Left ventricle myocardium inferior (tissue), 1 donor: ENCODE data around the gene S100A8. TPM values are rescaled to one million over a fixed set of nuclear protein-coding genes. Genes with fewer than 3 reads are reported as not detected.

Experiments
- DNase-seq: peaks from one replicate; pipeline ENCODE4 v3.0.0-alpha.2; 2020
- H3K27ac ChIP-seq: fragments of 200-600 bp; replicated peaks from 2 replicates; pipeline ENCODE4 v1.8.0; 2021
- H3K27me3 ChIP-seq: fragments of 200-600 bp; 2 replicates; pipeline ENCODE4 v1.8.0; 2021; ENCODE audit warnings: low read depth
- H3K36me3 ChIP-seq: fragments of 200-600 bp; 2 replicates; pipeline ENCODE4 v1.8.0; 2021
- H3K4me1 ChIP-seq: fragments of 200-600 bp; 2 replicates; pipeline ENCODE4 v1.8.0; 2021
- H3K4me3 ChIP-seq: fragments of 200-600 bp; 2 replicates; pipeline ENCODE4 v1.8.0; 2021; ENCODE audit warnings: mild to moderate bottlenecking, moderate library complexity
- H3K9me3 ChIP-seq: fragments of 200-600 bp; replicated peaks from 2 replicates; pipeline ENCODE4 v1.8.0; 2021
- CTCF ChIP-seq: fragments of 200-600 bp; IDR thresholded peaks from 2 replicates; pipeline ENCODE4 v1.8.0; 2021; ENCODE audit warnings: antibody characterized with exemption, mild to moderate bottlenecking, borderline replicate concordance
- intact Hi-C: fragments of 100-400 bp; cut with micrococcal nuclease; formaldehyde crosslinking; loops from one replicate; pipeline ENCODE4 v1.11.0; 2022
- total RNA-seq: library from RNA; stranded (reverse); fragmentation: NEBNext Ultra II Directional; extraction: Animal tissue kit (Norgen Biotek cat#: 25700); gene quantifications from one replicate; pipeline ENCODE4 v1.2.1, GENCODE V29; 2021
- donor health status: DM: no; HTN: yes; CAD: no; lungs with severe emphysema.

S100A8 gene
- total RNA-seq, 1 donor from 2014 or later: 26.6 TPM

GRCh38 chr1:153344718-153345025, 46.2 kb downstream of the S100A8 start:
- H3K4me3 ChIP-seq: no peak overlapping the region
- DNase-seq: no peak
- H3K36me3 ChIP-seq: no peaks in the 10 kb centered on the region
- intact Hi-C loops: no loop called here
- no peaks in the 10 kb centered on the region for H3K9me3 ChIP-seq
- no peaks in the 10 kb centered on the region for H3K4me1 ChIP-seq
- no peak overlapping the region for H3K27ac ChIP-seq
- no peak for TF ChIP-seq CTCF
- peaks cover 74% of the 10 kb centered on the region for H3K27me3 ChIP-seq

- H3K27me3 ChIP-seq: peaks cover 74% of the 10 kb centered on the region
- intact Hi-C loops: no loop called here
Measured at GRCh38 chr1:153343811-153344717, 46.8 kb downstream of the S100A8 start.

GRCh38 chr1:153343040-153343681, 47.7 kb downstream of the S100A8 start:
- H3K9me3 ChIP-seq: no peaks in the 10 kb centered on the region
- intact Hi-C loops: no loop called here
- no peaks in the 10 kb centered on the region for H3K4me1 ChIP-seq
- no peak overlapping the region for H3K4me3 ChIP-seq
- H3K36me3 ChIP-seq: no peaks in the 10 kb centered on the region
- H3K27me3 ChIP-seq: peaks cover 74% of the 10 kb centered on the region
- no peak for TF ChIP-seq CTCF
- H3K27ac ChIP-seq: no peak overlapping the region
- no peak for DNase-seq

More at GRCh38 chr1:153343811-153344717, 46.8 kb downstream of the S100A8 start:
- H3K4me1 ChIP-seq: no peaks in the 10 kb centered on the region
- no peak overlapping the region for H3K27ac ChIP-seq
- H3K36me3 ChIP-seq: no peaks in the 10 kb centered on the region
- no peak overlapping the region for H3K4me3 ChIP-seq
- TF ChIP-seq CTCF: no peak
- H3K9me3 ChIP-seq: no peaks in the 10 kb centered on the region
- no peak for DNase-seq

- no peaks in the 10 kb centered on the region for H3K9me3 ChIP-seq
- H3K36me3 ChIP-seq: no peaks in the 10 kb centered on the region
- H3K4me3 ChIP-seq: no peak overlapping the region
- no peak overlapping the region for H3K27ac ChIP-seq
- intact Hi-C loops: no loop called here
- no peak for DNase-seq
- H3K27me3 ChIP-seq: peaks cover 71% of the 10 kb centered on the region
- no peaks in the 10 kb centered on the region for H3K4me1 ChIP-seq
- TF ChIP-seq CTCF: no peak
Measured at GRCh38 chr1:153342178-153342577, 48.7 kb downstream of the S100A8 start.

GRCh38 chr1:153341431-153341934, 49.4 kb downstream of the S100A8 start:
- Histone ChIP-seq H3K27ac (no peak overlapping the region), H3K4me3 (no peak overlapping the region), H3K9me3 (no peaks in the 10 kb centered on the region), H3K36me3 (no peaks in the 10 kb centered on the region), H3K4me1 (no peaks in the 10 kb centered on the region), H3K27me3 (peaks cover 64% of the 10 kb centered on the region)
- no peak for DNase-seq
- intact Hi-C loops: no loop called here
- no peak for TF ChIP-seq CTCF
